GM19438 (cell line): ENCODE measurements around the gene CUBN.

Source experiments
- ATAC-seq: cut with Tn5 transposase; IDR thresholded peaks from one replicate; pipeline ENCODE4 v1.9.1; 2021; ENCODE audit warnings: low read depth; ENCODE audit not compliant: unreplicated experiment

Gene CUBN

GRCh38 chr10:17129741-17130140, at the start of gene CUBN:
TSS of gene CUBN (minus strand) at chr10:17129811. CDS start at chr10:17129765, 46 bp downstream.
- ATAC-seq, result no peak

DNA sequence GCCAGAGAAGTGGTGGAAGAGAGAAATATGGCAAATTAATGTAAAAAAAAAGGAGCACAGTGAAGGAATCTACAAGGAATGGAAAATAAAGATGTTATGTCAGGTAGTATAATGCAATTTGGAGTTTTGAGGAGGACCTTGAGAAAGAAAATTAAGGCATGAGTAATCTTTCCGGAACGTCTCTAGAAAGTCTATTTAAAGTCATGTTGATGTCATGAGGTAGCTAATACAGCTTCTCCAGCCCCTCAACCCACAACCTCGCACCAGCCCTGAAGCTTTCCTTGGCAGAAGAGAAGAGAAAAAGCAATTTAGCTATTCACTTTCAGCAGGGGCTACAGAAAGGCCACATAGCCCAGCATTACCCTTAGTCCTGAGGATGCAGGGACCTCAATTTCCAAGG, 49.4 kb upstream of the CUBN start:
- no peak for ATAC-seq

DNA sequence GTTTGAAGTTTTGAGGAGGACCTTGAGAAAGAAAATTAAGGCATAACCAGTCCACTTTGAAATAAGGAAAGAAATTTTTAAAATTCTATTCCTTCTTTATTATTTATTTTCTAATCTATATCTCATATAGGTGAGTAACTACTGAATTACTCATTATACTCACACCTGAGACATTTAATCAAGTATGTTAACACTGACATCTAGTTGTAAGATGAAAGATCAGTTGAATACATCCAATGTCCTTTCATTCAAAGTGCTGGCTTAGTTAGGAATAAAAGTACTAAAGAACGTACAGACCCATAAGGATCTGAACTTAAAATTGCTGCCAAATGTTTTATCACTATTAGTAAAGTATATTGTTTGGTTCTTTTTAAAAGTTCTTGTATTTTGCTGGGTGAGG, 48.4 kb upstream of the CUBN start:
- ATAC-seq, result no peak

DNA sequence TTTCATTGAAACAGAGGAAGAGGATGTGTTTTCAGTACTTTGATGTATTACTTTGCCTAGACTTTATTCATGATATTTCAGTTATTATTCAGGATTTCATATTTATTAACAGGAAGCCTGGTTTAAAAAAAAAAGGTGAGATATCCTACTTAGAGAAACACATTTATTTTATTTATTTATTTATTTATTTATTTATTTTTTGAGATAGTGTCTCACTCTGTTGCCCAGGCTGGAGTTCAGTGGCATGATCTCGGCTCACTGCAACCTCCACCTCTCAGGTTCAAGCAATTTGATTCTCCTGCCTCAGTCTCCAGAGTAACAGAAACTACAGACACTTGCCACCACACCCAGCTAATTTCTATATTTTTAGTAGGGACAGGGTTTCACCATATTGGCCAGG, 47.4 kb upstream of the CUBN start:
- no peak for ATAC-seq

- ATAC-seq, result no peak
Measured at GRCh38 chr10:17176091-17176490, 46.5 kb upstream of the CUBN start.

- no peak for ATAC-seq
Measured at GRCh38 chr10:17175551-17175950, 45.9 kb upstream of the CUBN start.

DNA sequence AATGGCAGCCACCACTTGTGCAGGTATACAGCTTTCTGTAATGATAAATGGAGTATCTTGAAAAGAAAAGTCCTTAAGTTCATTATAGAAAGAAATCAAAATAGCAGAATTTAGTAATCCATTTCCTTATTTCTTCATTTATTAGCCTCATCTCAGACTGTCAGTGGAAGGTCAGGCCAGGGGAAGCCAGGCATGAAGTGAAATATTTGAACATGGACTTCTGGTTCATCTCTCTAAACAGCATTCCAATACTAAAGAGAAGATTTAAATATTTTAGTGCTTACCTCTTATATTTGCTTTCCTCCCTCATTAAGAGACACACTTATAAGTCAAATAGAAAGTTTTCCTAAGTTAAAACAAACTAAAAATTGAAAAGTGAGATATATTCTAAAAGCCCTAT, 45.0 kb upstream of the CUBN start:
- ATAC-seq, result no peak

DNA sequence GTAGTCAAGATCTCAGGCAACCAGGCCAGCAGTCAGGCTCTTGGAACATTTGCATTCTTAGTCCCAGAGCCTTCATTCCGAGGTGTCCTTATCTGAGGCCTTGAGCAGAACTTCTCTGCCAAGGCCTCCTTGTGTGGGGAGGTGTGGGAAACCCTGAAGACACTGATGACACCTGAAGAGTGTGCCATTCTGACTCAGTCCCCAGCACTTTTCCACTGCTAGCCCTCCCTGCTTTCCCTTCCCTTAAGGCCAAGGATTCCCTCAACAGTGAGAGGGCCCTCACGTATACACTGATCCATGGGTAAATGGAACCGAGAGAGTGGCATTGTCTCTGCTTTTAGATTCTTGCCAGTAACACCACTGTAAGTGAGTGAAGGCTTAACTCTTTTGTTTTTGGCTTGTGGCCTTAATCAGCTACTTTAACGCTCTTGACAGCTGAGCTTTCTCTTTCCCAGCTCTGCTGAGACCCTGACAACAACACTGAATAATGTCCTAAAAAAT, 41.6 kb upstream of the CUBN start:
- no peak for ATAC-seq

DNA sequence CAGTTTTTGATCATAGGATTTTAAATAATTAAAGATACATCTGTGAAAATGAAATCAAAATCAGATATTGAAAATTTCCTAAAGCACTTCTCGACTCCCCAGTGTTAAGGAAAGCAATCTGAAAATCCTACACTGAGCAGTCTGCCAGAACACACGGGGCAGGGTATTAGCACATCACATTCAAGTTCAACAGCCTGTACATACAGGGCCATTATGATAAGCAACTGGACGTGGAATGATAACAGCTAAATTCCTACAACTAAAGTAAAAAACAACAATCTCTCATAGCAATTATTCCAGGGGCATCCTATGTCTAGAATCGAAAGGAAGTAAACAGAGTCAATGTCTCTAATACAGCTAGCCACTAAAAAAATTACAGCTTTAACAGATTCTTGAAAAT, 40.2 kb upstream of the CUBN start:
- no peak for ATAC-seq

DNA sequence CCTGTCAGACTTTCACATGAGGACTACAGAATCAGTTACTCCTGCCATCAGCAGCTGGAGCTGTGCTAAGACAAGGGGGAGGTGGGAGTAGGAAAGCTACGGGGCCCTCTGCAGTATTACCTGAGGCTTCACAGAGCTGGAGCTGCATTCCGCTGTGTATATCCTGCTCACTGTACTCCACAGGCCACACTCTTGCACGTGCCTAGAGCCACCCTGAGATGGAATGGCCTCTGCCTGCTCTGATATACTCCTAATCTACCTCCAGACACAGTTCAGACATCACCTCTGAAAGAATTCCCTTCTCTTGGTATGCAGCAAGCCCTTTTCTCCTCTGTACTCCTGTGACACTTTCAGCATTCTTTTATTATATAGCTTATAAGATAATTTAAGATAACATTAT, 37.1 kb upstream of the CUBN start:
- no peak for ATAC-seq

GRCh38 chr10:17162828-17163227, 33.2 kb upstream of the CUBN start:
- no peak for ATAC-seq

DNA sequence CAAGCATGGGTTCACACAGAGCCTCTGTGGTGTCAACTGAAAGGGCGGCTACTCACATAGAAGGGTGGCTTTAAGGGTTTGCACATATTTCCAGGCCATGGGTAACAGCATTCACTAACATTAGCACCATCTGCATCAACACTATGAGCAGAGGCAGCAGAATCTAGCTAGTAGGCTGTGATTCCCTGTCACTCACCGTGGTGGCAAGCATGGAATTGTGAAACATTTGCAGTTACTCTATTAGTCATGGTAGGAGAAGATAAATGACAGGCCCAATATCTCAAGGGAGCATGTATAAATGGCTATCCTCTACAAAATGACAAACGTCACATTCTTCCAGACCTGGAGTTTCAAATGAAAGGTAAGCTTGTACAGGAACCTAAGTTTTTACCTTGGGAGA, 32.2 kb upstream of the CUBN start:
- no peak for ATAC-seq

- ATAC-seq, result no peak
Measured at GRCh38 chr10:17157024-17157423, 27.4 kb upstream of the CUBN start.

DNA sequence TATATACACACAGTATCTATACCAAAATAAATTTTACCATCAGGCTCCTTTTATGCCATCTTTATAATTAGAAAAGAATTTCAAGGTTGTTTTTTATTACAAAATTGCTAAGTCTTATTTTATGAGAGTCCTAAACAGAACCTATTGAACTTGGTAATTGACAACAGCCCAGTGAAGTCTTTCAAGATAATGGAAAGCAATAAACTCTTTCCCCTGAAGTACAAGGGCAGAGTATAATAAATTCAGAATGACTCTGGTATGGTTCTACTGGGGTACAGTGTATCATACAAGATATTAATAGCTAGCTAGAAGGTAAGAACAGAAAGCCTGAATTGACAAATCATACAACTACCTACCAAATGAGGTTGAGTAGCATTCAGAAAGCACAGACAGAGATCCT, 26.2 kb upstream of the CUBN start:
- ATAC-seq, result no peak

DNA sequence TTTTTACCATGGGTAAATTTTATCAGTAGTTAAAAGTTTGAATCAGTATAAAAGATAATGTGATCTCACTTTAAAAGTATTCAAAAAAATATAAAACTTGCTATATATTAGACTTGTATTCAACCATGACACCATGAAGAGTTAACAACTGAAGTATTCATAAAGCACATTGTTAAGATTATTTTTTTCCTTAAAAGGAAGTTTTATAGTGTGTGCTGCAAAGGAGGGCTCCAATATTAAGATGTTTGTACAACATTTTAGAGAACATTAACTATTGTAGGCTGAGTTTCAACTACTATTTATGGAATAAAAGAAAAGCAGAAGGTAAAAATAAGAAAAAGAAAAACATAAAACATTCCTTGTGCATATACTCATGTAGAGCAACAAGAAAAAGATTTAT, 24.5 kb upstream of the CUBN start:
- ATAC-seq, result no peak

DNA sequence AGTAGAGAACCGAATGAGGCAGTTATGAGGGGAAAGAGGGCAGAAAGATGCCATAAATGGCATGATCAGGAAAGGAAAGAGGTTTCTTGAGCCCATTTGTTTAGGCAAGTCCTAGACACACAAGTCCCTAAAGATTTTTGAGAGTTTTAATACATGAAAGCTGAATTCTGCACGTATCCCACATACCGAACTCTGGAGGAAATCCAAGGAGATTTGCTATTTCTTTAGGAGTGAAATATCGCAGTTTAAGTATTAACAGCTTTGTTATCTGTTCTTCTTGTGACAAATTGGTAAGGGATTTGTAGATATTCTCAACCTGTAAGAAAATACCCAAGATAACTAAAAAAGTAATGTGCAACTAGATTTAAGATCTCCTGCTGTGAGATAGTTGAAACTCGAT, 23.7 kb upstream of the CUBN start:
- ATAC-seq, result no peak

DNA sequence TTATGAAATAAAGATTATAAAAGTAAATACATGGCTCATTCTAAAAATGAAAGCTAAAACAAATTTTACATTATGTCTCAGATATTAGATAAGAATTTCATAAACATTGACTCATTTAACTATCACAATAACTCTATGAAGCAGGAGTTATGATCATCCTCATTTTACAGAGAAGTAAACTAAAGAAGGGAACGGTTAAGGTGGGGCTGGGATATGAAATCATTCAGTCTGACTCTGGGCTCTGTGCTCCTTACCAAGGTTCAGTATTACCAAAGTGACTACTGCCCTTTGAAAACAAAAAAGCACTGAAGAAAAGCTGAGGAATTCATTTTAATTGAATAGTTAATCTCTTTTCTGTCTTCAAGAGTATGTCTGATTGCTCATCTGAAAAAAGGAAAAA, 22.1 kb upstream of the CUBN start:
- ATAC-seq, result no peak

- ATAC-seq, result no peak
Measured at GRCh38 chr10:17147884-17148489, 18.4 kb upstream of the CUBN start.

- ATAC-seq, result no peak
Measured at GRCh38 chr10:17146892-17147291, 17.3 kb upstream of the CUBN start.

DNA sequence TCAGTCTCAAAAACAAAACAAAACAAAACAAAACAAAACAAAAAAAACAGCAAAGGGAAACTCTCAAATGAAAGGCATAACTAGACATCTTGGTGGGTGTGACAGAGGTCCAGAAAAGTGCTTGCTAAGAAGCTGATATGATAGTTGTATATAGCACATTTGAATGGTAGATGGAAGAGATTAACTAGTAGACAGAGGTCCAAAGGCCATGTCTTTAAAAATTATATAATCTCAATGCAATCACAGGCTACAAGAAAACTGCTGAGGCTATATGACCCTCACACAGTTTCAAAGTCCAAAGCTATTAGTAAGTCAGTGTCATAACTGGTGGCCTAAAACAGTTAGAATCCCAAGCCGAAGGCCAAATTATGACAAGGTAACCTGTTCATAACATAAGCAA, 15.6 kb upstream of the CUBN start:
- ATAC-seq, result no peak

- no peak for ATAC-seq
Measured at GRCh38 chr10:17144757-17145156, 15.1 kb upstream of the CUBN start.

- no peak for ATAC-seq
Measured at GRCh38 chr10:17144032-17144431, 14.4 kb upstream of the CUBN start.

- no peak for ATAC-seq
Measured at GRCh38 chr10:17143055-17143690, 13.6 kb upstream of the CUBN start.
